Lower lobe of right lung (tissue), 2 donors: Measurements from ENCODE around the gene GCN1. TPM values are rescaled to one million over a fixed set of nuclear protein-coding genes. Genes with fewer than 3 reads are reported as not detected.

Experiments
- ATAC-seq, 2 donors: fragments of 200-7000 bp; cut with Tn5 transposase; one replicate each; pipeline ENCODE4 v1.9.1; 2020 to 2022; ENCODE audit warnings: mild to moderate bottlenecking in 2 of 2, moderate library complexity in 2 of 2
- DNase-seq: peaks from one replicate; pipeline ENCODE4 v3.0.0-alpha.2; 2020
- H3K27ac ChIP-seq: fragments of 200-600 bp; one replicate; pipeline ENCODE4 v1.8.0; 2022
- H3K27me3 ChIP-seq: fragments of 200-600 bp; one replicate; pipeline ENCODE4 v1.8.0; 2022; ENCODE audit warnings: low read depth
- H3K36me3 ChIP-seq: fragments of 200-600 bp; one replicate; pipeline ENCODE4 v1.8.0; 2022; ENCODE audit warnings: mild to moderate bottlenecking
- H3K4me1 ChIP-seq: fragments of 200-600 bp; one replicate; pipeline ENCODE4 v1.8.0; 2022
- H3K4me3 ChIP-seq: fragments of 200-600 bp; one replicate; pipeline ENCODE4 v1.8.0; 2022; ENCODE audit warnings: mild to moderate bottlenecking
- H3K9me3 ChIP-seq: fragments of 200-600 bp; one replicate; pipeline ENCODE4 v1.8.0; 2022
- intact Hi-C: fragments of 100-400 bp; cut with DNase I; formaldehyde crosslinking; loops from one replicate; pipeline ENCODE4 v1.11.0; 2022
- total RNA-seq: library from RNA; stranded (reverse); fragmentation: NEBNext Ultra II Directional; extraction: Animal tissue kit (Norgen Biotek cat#: 25700); gene quantifications from one replicate; pipeline ENCODE4 v1.2.1, GENCODE V29; 2021
- TF ChIP-seq, protein P1 (sequence below): fragments of 200-600 bp; IDR thresholded peaks from one replicate; pipeline ENCODE4 v1.8.0; 2022; ENCODE audit warnings: antibody characterized with exemption, mild to moderate bottlenecking
- donor health status: DM: no; HTN: yes; CAD: no; lungs with severe emphysema.

The GCN1 gene
- total RNA-seq, 1 donor from 2014 or later, result 73.6 TPM

DNA sequence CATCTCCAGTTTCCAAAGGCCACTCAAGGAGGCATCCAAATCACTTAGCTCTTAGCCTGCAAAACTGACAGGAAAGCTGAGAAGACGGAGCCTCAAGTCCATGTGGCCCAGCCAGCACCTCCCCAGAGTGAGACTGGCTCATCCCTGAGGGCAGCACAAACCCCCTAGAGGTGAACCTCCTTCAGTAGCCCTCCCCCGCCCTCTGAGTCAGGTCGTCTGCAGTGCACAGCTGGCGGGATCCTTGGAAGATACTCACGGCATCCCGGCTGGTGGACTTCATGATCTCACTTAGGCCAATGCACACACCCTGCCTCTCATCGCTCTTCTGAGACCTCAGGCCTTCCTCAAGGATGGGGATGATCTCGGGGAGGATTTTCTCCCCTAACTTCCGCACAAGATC, 53.9 kb downstream of the GCN1 start:
- Histone ChIP-seq H3K4me3 (no peak overlapping the region), H3K36me3 (peaks cover 100% of the 10 kb centered on the region), H3K4me1 (no peaks in the 10 kb centered on the region), H3K9me3 (no peaks in the 10 kb centered on the region), H3K27ac (no peak overlapping the region), H3K27me3 (no peaks in the 10 kb centered on the region)
- no peak for DNase-seq
- no peak for ATAC-seq
- TF ChIP-seq, protein P1, sequence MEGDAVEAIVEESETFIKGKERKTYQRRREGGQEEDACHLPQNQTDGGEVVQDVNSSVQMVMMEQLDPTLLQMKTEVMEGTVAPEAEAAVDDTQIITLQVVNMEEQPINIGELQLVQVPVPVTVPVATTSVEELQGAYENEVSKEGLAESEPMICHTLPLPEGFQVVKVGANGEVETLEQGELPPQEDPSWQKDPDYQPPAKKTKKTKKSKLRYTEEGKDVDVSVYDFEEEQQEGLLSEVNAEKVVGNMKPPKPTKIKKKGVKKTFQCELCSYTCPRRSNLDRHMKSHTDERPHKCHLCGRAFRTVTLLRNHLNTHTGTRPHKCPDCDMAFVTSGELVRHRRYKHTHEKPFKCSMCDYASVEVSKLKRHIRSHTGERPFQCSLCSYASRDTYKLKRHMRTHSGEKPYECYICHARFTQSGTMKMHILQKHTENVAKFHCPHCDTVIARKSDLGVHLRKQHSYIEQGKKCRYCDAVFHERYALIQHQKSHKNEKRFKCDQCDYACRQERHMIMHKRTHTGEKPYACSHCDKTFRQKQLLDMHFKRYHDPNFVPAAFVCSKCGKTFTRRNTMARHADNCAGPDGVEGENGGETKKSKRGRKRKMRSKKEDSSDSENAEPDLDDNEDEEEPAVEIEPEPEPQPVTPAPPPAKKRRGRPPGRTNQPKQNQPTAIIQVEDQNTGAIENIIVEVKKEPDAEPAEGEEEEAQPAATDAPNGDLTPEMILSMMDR, result no peak
- intact Hi-C loops, result no loop called here

DNA sequence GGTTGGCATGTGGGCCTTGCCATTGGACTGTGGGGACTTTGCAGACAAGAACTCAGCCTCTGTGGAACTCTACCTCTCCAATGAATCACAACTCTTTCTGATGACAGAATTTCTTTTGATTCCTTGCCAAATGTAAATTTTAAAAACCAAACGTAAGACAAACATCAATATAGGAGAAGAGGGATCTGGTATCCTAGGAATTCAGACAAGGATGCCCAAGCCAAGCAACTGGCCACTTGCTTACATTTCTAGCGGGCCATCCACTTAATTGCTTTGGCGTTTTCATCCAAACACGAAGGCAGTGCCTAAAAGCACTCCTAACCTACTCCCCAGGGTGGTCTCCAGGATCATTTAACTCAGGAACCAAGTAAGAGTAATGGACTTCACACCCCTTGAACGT, 54.6 kb downstream of the GCN1 start:
- TF ChIP-seq, protein P1, result no peak
- intact Hi-C loops, result no loop called here
- peaks cover 100% of the 10 kb centered on the region for H3K36me3 ChIP-seq

DNA sequence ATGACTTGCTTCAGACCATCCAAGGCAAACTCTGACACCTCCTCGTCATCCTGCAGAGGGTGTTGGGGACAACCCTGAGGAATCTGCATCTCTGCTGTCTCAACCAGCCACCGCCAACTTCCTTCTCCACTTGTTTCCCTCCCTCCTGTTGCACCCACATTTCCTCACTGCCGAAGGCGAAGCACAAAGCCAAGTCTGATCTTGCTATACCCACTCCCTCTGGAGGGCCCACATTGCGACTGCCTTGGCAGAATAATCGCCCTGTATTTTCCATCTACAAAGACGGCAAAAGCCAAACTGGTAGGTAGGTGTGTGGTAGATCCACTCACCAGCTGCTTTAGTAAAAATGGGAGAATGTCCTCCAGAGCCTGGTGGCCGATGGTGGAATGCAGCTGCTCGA, 56.1 kb downstream of the GCN1 start:
- Histone ChIP-seq H3K27ac (no peak overlapping the region), H3K27me3 (no peaks in the 10 kb centered on the region), H3K36me3 (peaks cover 100% of the 10 kb centered on the region), H3K4me1 (no peaks in the 10 kb centered on the region), H3K9me3 (no peaks in the 10 kb centered on the region), H3K4me3 (no peak overlapping the region)
- DNase-seq, result no peak
- intact Hi-C loops, result no loop called here
- TF ChIP-seq, protein P1, result no peak
- no peak for ATAC-seq

More for the DNA sequence above, 54.6 kb downstream of the GCN1 start:
- Histone ChIP-seq H3K27me3 (no peaks in the 10 kb centered on the region), H3K4me3 (no peak overlapping the region), H3K9me3 (no peaks in the 10 kb centered on the region), H3K4me1 (no peaks in the 10 kb centered on the region), H3K27ac (no peak overlapping the region)
- no peak for ATAC-seq
- no peak for DNase-seq

DNA sequence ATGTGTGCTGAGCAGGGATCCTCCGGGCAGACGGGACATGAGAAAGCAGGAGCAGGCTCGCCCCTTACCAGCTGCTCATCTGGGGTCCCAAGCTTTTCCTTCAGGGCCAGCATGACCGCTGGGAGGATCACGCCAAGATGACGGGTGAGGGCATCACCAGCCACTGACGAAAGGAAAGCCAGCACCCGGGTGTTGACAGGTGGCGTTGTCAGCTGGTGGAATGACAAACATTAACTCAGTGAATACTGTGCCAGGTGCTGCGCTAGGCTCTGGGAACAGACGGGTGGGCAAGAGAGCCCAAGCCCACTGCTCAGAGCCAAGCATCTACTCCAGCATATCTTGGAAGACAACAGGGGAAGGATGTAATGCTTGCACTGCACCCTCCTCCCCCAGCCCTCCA, 56.7 kb downstream of the GCN1 start:
- H3K4me3 ChIP-seq, result no peak overlapping the region
- no peaks in the 10 kb centered on the region for H3K27me3 ChIP-seq
- no peak overlapping the region for H3K27ac ChIP-seq
- peaks cover 100% of the 10 kb centered on the region for H3K36me3 ChIP-seq
- TF ChIP-seq, protein P1, result no peak
- no peak for DNase-seq
- intact Hi-C loops, result no loop called here
- no peaks in the 10 kb centered on the region for H3K9me3 ChIP-seq
- no peak for ATAC-seq
- H3K4me1 ChIP-seq, result no peaks in the 10 kb centered on the region

DNA sequence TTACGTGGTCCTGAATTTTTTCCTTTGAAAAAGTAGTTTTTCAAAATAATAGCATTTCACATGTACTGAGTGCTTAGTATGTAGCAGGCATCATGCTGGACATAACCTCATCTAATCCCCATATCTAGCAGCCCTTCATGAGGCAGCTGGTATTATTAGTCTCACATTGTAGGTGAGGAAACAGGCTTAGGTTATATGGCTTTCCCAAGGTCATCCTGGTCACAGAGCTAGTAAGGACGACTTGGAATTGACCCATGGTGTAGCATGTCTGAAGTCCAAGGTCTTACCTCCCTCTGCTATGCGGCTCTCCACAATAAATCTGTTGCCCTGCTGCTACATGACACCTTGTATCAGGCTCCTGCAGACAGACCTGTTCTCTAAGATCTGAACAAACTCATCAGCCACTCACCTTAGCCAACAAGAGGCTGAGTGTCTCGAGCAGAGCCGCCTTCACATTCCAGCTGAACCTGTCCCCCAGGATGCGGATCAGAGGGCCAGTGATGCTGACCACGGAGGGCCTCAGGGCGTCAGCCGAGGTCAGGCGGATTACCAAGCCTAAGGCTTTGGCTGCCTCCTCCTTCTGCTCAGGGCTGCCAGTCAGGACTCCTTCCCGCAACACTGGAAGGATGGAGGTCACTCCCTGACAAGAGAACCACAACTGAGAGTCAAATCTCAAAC, 58.3 kb downstream of the GCN1 start:
- peaks cover 100% of the 10 kb centered on the region for H3K36me3 ChIP-seq
- intact Hi-C loops, result no loop called here

More for the DNA sequence above, 58.3 kb downstream of the GCN1 start:
- DNase-seq, result no peak
- no peaks in the 10 kb centered on the region for H3K27me3 ChIP-seq
- no peaks in the 10 kb centered on the region for H3K9me3 ChIP-seq
- H3K4me1 ChIP-seq, result no peaks in the 10 kb centered on the region
- H3K27ac ChIP-seq, result no peak overlapping the region
- TF ChIP-seq, protein P1, result no peak
- no peak overlapping the region for H3K4me3 ChIP-seq
- ATAC-seq, result no peak
